Stimulated activated CD8-positive, alpha-beta memory T cell treated with anti-CD3 and anti-CD28 coated beads, Interleukin-15, amount 100 ng/mL, for 1 hour (primary cell): Measurements from ENCODE around the gene SEC22C.
A peak's percentile ranks its signal among the peaks of the same experiment; 100 is the strongest.

Source experiments
- DNase-seq: peaks from one replicate; pipeline ENCODE4 v3.0.0-alpha.2; 2020; ENCODE audit warnings: low read depth

The SEC22C gene

DNA sequence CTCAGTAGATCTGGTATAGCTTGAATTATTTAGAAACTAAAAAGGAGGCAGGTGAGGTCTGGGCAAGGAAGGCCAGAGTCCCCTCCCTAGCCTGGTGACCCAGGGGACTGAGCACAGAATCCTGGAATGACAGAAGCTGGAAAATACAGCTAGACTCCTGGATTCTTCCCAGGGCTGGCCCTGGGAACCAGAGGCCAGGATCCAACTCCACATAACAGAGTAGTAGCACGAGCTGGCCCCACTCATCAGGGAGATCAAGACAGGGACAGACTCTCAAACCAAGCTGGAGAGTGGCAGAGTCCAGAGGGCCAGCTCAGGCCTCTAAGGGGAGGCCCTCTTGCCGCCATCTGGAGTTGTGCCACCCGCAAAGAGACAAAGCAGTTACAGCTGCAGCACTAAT lies 68.6 kb downstream of the SEC22C start:
- DNase-seq = no peak

DNA sequence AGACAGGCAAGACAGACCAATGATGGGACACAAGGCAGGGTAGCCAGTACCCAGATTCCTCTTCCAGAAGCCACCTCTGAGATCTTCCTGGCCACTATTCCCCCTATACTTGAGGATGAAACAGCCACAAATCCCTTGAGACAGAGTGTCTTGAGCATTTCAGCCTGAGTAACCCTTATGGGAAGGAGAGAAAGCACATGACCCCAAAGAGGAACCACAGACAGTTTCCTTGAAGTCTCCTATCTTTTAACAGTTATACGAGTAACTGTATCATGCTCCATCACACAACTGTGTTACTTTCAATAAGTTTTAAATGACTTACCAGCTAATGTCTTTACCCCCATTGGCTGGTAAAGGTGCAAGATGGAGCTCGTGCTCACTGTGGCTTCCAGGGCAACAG lies 70.0 kb downstream of the SEC22C start:
- no peak for DNase-seq

DNA sequence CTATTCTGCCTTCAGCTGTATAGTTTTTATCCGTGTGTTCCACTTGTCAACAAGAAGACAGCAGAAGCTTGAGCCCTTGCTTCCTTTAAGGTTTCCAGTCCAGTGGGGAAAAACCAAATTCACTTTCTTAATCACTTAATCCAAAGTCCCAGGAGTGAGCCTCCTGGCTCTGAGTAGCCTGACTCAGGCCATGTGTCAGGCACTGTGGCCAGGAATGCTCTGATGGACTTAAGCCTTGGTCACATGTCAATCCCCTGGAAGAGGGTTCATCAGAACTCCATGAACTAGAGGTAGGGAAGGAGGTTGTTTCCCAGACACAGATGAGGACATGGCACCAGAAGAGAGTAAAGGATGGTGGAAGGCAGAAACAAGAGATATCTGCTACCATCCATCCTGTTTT lies 70.6 kb downstream of the SEC22C start:
- no peak for DNase-seq

DNA sequence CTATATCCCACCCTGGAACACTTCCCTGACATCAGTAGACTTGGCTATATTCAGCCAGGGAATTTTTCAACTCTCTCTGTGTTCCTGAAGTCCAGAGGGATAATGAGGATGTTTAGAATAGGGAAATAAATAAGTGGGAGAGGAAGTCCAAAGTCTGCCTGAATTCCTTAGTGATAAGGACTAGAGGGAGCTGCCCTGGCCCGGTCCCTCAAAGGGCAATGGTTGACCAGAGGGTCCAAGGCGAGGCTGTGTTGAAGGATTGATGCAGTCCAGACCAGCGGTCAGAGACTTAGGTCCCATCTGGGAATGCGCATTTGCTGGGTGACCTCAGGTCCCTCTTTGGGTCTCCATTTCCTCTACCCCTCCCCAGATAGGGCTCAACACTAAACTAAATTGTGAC lies 71.4 kb downstream of the SEC22C start:
- no peak for DNase-seq

DNA sequence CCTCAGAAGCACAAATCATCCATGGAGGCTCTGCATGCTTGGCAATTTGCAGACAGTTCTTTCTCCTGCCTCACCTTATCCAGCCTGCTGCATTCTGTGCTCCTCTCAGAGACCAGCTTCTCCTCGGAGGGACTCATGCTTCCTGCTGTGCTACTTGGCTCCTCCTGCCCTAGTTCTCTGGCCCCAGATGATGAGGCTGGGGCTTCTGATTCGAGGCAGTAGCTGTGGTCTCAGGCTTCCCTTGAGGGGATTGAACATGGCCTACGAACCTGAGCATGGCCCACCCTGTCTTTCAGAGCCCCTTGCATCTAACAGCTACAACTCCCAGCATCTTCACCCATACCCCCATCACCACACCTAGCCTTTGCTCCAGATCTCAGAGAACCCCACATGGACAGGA lies 72.7 kb downstream of the SEC22C start:
- no peak for DNase-seq

DNA sequence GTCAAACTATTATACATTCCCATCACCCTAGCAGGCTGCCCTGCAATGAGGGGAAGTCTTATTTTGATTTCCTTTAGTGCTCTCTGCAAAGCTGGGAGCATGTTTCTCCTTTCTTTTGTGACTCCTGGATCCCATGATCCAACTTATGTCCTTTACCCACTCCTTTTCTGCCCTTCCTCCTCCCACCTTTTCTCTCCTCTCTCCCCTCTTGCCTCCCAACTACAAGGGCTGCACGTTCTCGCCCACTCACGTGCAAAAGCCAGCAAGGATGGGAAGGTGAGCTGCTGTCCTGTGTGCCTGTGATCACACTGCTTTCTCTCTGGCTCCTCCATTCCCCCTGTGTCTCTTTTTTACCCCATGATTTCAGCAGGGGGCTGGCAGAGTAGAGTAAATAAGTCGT lies 73.2 kb downstream of the SEC22C start:
- no peak for DNase-seq

DNA sequence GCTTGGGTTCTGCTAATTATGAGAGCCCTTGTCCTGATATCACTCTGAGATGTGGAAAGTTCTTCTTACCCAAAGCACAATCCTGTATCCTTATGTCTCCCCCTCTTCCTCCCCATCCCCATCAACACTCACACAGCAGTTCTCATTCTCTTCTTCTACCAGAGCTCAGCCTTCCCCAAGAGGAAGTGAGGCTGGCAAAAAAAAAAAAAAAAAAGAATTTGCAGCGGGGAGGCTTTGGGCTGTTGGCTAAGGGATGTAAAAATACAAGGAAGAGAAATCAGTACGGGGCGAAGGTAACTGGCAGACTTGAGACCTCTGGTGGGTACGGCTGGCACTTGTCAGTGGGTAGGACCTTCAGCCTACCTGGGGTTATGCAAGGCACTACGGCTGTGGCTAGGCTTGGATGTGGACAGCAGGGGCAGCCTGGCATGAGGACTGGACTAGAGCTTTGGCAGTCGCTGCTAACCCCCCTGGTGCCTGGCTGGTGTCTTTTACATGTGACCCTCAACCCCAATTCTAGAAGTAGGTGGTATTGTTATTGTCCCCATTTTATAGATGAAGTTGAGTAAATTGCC lies 73.9 kb downstream of the SEC22C start:
- DNase-seq = no peak

DNA sequence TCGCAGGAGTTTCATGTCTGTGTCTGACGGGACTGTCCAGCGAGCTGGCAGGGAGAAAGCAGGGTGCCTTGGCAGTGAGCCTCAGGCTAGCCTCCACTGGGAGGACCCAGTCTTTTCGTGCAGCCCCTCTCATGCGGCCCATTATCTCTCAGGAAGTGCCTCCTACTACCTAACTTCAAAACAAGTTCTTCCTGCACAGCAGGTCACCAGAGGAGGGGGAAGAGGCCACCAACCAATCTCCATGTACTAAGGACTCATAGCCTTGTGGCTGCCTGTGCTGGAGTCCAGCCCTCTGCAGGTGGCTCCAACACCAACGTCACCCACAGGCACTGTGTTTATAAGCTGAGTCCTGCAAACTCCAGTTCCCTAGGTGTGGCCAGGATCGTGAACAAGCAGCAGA lies 74.5 kb downstream of the SEC22C start:
- DNase-seq = no peak

DNA sequence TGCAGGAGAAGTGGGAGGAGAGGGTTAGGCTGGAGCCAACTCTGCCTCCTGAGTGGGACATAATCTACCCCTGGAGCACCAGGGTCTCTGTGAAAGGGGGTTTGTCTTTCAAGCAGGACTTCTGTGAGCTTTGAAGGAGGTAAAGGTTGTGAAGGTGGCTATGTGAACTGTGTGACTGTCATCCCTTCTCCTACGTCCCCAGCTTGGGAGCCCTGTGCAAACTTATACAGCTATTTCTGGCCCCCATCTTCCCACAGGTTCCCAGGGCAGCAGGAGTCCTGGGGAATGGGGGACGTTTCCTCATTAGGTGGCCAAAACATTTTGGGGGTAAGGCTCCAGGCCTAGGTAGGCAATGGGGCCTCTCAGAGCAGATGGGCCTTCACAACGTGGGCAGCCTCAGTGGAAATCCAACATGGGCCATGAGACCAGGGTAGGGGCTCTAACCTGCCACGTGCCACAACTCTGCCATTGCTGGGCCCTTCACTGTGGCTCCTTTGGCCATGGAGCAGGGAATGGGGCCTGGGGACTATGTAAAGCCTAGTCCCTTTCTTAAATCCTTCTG lies 75.8 kb downstream of the SEC22C start:
- DNase-seq = no peak

DNA sequence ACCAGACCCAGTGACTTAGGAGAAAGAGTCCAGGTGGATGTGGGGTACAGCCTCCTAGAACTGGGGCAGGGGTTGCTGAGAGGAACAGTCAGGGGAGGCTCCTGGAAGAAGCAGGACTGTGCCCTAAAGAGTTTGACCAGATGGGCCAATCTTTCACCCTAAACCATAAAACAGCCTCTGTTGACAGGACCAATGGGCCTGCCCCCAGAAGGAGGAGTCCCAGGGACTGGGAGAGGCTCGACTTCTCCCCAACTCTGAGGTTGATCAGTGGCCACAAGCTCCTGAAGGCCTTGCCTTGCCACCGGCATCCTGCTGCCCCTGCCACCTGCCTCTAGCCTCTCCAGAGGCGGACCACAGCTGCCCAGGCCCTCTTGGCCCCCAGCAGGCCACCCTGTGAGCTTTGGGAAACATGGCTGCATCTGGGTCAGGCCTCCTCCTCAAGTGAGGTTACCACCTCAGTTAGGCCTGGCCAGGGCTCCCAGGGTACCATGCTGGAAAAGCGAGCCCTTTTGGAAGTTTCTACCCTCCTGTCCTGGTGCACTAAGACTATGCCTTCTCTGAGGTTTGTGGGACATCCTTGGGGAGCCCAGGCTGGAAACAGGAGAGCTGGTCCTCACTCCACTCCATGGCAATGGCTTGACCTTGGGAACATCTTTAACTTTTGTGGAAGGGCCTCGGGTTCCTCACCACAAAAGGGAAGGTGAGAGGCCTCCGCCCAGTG lies 76.5 kb downstream of the SEC22C start:
- no peak for DNase-seq

DNA sequence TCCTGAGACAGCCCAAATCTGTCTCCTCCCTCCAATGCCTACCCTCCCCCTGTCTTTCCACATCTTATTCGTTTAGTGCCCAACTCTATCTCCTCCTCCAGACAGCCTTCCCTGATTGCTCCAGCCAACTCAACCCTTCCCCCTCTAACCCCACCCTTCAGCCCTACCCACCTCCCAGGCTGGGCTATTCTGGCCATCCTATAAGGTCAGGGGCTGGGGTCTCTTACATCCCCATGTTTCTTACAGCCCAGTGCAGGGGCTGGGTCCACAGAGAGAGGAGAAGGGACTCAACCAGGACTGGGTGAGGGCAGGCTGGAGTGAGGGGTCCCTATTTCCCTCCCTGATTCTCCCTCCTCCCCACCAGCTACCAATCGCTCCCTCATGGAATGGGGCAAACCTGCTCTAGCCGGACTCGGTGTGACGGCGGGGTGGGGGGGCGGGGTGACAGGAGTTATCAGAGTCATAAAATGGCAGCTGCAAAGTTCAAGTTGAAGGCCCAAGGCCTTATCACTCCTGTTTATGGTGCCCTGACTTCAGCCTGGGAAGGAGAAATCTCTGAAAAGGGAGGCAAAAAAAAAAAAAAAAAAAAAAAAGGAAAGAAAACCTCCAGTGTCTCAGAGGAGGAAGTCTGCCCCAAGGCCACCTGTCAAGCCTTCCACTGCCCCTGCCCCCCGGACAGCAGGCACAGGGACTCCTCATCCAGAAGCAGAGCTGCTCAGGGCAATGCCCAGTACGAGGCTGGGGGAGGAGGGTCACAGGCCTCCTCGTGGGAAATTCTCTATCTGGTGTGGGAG lies 77.2 kb downstream of the SEC22C start:
- no peak for DNase-seq

DNA sequence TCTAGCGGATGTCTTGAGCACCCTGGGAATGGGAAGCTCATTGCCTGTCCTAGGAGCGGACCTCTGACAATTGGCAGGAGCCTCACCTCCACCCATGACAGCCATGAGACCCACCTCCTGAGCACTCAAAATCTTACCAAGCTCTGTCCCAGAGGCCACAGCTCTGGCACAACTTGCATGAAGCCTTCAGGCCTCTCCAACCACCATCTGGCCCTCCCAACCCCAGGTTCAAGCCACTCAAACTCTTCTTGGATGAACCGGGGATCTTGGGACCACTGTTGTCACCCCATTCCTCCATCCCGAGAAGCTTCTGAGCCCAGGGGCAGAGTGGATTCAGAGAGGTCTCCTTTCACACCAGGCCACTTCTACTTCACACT lies 77.8 kb downstream of the SEC22C start:
- no peak for DNase-seq

DNA sequence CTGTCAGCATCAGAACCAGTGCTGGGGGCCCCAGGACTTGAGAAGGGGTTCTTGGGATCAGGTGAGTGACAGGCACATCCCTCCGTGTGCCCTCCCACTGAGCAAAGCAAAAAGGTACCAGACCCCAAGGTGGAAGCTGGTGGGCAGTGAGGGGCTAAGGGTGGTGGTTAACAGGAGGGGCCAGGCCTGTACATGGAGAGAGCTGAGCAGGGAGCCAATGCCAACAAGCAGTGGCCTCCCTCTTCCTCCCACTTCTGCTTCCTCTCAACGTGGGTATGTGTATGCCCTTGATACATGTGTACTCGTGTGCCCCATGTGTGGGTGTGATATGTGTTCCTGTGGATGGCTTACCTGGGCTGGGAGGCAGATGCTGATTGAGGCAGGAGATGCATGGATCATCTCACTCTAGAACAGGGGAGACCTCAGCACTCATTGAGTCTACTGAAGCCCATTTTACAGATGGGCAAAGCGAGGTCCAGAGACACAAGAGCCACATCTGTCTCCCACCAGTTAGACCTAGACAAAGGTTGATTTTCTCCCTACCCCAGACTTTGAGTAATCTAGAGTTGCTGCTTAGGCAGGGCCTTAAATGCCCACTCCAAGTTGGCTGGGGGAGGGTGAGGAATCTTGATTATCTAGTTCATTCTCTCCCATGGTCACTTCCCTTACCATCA lies 78.4 kb downstream of the SEC22C start:
- no peak for DNase-seq

DNA sequence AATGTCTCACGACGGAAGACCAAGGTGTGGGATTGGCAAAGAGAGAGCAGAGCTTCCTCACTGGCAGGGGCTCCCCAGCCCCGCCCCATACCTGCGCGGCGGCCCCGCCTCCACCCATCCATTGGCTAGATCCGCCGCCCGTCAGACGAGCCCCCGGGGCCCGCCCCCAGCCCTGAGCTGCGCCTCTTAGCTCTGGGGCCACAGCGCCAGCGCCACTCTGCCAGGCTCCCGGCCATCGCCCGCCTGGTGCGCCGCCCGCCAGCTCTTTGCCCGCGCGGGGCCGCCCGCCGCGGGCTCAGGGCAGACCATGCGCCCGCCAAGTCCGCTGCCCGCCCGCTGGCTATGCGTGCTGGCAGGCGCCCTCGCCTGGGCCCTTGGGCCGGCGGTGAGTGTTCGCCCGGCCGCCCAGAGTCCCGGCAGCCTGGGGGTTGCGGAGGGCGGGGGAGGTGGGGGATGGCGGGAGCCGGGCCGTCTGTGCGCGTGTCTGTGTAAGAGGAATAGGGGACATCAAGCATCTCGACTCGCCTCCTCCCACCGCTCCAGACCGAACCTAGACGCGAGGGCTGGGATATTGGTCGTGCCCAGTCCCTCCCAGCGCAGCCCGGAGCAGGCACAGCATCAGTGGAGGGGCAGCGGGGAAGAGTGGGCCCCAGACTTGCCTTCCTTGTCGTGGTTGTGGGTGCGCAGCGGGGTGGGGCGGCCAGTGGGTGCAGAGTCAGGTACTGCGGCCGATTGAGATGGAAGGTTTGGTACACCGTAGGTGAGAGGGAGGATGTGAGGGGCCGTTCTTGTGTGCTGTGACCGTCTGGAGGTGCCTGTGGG lies 79.1 kb downstream of the SEC22C start, which contains the start of gene VIPR1:
TSS of gene VIPR1 (plus strand) at position 215 of the 822 bp plus-strand sequence. CDS start at position 308, 93 bp downstream.
- DNase-seq = peak; percentile 87

DNA sequence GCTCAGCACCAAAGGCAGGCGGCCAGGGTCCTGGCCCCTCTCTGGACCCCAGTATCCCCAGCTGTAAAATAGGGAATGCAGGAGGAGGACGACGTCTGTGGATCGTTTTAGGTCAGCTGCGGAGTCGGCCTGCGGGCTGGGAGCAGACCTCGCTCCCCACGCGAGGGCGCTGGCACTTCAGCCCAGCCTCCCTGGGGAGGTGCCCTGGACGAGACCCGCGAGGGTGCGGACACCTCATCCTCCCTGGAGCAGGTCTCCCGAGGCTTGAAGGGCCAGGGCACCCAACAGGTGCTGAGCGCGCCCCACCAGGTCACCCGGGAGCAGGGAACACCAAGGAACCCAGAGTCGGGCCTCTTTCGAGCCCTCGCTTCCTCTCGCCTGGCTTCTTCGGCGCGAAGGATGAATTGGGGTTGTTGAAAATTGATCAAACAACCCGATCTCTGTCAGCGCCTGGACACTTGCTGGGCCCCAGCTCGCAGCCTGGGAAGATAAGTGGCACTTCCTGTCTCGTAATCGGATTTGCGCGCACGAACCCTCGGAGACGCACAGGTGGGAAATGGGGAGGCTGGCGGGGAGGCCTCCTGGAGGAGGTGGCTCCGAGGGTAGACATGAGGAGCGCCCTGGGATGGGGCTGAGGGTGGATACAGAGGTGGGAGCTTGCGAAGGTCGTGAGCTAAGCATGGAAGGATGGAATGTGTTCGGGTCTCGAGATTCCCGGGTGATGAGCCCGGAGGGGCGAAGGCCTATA lies 79.9 kb downstream of the SEC22C start:
- peak; percentile 28 for DNase-seq

DNA sequence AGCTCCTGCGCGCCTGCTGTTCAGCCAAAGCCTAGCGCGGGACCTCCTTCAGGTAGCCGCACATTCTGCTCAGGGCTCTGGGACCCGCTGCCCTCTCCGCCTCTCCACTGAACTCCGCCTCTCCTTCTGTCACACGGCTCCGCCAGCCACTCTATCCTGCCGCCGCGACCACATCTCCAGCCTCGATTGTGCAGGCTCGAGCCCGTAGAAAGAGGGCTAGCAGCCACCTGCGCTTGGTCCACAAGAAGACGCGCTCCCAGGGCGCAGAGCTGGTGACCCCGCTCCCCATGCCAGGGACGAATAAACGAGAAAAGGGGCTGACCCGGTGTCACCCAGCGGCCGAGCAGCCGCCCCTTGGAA lies 80.5 kb downstream of the SEC22C start:
- DNase-seq = no peak

DNA sequence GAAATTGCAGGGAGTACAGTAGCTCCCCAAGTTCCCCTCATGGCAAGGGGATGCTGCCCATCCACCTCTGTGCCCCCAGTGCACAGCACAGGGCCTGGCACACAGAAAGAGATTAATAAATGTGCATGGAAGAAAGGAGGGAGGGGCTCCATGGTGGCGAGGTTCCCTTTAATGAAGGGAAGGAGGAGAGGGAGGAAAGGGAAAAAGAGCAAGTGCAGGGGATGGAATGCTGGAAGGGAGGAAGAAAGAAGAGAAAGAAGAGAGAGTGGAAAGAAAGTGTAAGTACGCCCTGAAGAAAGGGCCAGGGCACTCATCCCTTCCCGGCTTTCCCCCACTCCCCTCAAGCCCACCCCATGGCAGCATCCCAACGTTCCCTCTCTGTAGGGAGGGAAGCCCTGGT lies 80.9 kb downstream of the SEC22C start:
- DNase-seq = no peak

DNA sequence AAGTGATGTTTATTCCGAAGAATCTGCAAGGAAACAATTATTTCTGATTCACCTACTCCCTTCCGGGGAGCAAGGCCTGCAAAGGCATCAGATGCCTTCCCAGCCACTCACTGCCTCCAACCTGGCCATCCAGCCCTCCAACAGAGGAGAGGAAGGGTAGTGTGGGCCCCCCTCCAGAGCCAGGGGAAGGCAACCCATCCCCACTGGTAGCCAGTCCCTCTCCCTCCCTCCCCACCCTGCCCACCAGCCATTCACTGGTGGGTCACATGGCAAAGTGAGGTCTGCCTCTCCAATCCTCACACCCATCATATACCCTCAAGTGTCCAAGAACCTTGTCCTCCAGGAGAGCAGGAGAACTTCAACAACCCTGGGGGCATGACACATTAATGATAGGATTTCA lies 81.7 kb downstream of the SEC22C start:
- no peak for DNase-seq

DNA sequence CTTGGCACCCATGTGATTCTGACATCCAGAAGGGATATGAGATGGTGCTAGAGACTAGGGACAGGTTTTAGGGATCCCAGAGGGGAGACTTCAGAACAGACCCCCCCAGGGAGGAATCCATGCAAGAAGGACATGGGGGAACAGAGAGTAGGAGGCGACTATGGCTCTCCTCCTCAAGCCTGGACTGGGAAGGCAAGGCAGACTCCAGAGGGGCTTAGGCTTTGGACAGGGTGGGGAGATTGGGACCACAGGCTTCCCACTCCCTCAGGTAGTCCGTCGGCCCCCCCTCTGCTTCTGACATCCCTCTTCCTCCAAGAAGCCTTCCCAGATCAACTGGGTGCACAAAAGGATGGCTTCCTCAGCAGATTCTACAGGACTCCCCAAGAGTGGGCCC lies 82.3 kb downstream of the SEC22C start:
- no peak for DNase-seq

DNA sequence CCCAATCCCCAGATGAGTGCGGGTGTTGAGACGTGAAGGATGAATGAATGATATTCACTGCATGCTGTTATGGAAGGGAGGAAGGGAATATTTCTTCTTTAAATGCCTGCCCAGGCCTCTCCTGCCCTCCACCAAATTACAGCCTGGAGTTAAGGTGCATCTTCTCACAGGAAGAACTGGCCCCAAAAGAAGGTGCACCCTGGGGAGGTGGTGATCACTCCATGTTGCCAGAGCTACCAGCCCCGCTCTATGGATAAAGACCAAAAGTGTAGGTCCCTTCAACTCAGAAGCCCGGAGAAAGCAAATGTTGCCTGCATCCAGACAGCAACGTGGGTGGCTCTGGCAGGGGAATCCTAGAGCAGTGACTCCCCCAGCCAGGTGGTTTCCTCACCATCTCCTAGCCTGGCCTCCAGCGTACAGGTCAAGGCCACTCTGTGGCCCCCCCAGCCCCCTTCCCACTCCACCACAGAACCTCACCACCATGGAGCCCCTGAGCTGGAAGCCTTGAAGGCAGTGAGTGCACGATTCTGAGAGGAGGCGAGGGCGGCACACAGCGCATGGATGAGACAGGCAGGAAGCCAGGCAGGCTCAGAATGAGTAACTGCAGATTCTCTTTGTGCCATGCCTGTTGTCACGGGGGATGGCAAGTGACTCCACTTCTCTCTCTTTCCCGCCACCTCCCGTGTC lies 82.8 kb downstream of the SEC22C start:
- no peak for DNase-seq
